ENCODE results near the gene ST6GAL1. TPM values are rescaled to one million over a fixed set of nuclear protein-coding genes. Genes with fewer than 3 reads are reported as not detected.
"Not testable (repeated sequence)": the region's sequence is repeated elsewhere in the genome, so short reads cannot be mapped to it uniquely, and the experiment has no call there.

ST6GAL1 gene
- total RNA-seq, 2 experiments from 2014 or later, result 84.6 to 99.2 TPM

DNA sequence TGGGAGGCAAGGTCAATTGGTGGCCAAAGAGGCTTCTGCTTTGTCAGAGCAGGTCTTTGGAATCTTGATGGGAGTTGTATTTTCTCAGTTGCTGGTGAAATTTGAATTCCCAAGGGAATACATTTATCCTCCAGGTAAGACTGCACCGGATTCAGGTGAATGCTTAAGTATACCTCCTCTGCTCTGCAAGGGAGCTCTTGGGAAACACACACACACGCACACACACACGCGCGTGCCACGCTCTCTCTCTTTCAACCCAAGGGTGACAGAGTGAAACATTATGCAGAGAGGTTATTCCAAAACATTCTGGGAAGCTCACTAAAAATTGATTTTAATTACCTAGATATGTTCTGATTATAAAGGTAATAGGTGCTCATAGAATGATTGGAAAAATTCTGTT is 33.7 kb downstream of the ST6GAL1 start:
- Mint-ChIP-seq H3K4me3 (no peak overlapping the region), H3K9me3 (no peaks in the 10 kb centered on the region), H3K27ac (no peak overlapping the region), H3K4me1 (ENCODE audit: low read depth) (peaks cover 50% of the 10 kb centered on the region), H3K27me3 (no peaks in the 10 kb centered on the region), H3K36me3 (ENCODE audit: low read depth) (peaks cover 35% of the 10 kb centered on the region)
- DNase-seq (no peak), ATAC-seq (no peak)
- ChIA-PET POLR2A (interaction anchor here (1.5 to 1.7 kb wide), 2 partner anchors 11 to 32 kb away, joined by 4 to 5 read pairs; no protein-coding TSS in a partner anchor), CTCF (interaction anchor here (0.6 to 1.5 kb wide), 2 partner anchors 11 to 82 kb away, joined by 3 to 4 read pairs; no protein-coding TSS in a partner anchor)
- TF ChIP-seq, protein P1, sequence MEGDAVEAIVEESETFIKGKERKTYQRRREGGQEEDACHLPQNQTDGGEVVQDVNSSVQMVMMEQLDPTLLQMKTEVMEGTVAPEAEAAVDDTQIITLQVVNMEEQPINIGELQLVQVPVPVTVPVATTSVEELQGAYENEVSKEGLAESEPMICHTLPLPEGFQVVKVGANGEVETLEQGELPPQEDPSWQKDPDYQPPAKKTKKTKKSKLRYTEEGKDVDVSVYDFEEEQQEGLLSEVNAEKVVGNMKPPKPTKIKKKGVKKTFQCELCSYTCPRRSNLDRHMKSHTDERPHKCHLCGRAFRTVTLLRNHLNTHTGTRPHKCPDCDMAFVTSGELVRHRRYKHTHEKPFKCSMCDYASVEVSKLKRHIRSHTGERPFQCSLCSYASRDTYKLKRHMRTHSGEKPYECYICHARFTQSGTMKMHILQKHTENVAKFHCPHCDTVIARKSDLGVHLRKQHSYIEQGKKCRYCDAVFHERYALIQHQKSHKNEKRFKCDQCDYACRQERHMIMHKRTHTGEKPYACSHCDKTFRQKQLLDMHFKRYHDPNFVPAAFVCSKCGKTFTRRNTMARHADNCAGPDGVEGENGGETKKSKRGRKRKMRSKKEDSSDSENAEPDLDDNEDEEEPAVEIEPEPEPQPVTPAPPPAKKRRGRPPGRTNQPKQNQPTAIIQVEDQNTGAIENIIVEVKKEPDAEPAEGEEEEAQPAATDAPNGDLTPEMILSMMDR (IDR thresholded peaks at IDR 0.05), result no peak
- intact Hi-C loops (cut with micrococcal nuclease), result no loop called here

GRCh38 chr3:186964616-186965015 is 34.3 kb downstream of the ST6GAL1 start:
- ATAC-seq (no peak), DNase-seq (no peak)
- POLR2A ChIA-PET, result interaction anchor here (1.5 to 1.7 kb wide), 2 partner anchors 11 to 33 kb away, joined by 4 to 5 read pairs; no protein-coding TSS in a partner anchor
- H3K4me1 Mint-ChIP-seq (ENCODE audit: low read depth), result peaks cover 50% of the 10 kb centered on the region
- CTCF ChIA-PET, result interaction anchor here (1.5 kb wide), 1 partner anchor 11 kb away, joined by 4 read pairs; no protein-coding TSS in a partner anchor
- H3K27ac Mint-ChIP-seq, result no peak overlapping the region
- TF ChIP-seq, protein P1 (IDR thresholded peaks at IDR 0.05), result no peak
- no peaks in the 10 kb centered on the region for H3K9me3 Mint-ChIP-seq
- H3K4me3 Mint-ChIP-seq, result no peak overlapping the region
- peaks cover 40% of the 10 kb centered on the region for H3K36me3 Mint-ChIP-seq (ENCODE audit: low read depth)
- no peaks in the 10 kb centered on the region for H3K27me3 Mint-ChIP-seq
- intact Hi-C loops (cut with micrococcal nuclease), result no loop called here

GRCh38 chr3:186965141-186965879 is 35.0 kb downstream of the ST6GAL1 start:
- Mint-ChIP-seq H3K27me3 (no peaks in the 10 kb centered on the region), H3K4me3 (no peak overlapping the region), H3K9me3 (no peaks in the 10 kb centered on the region), H3K36me3 (ENCODE audit: low read depth) (peaks cover 41% of the 10 kb centered on the region), H3K27ac (peak overlapping the region; percentile 59), H3K4me1 (ENCODE audit: low read depth) (peaks cover 48% of the 10 kb centered on the region)
- ChIA-PET CTCF (interaction anchor here (0.9 to 1.5 kb wide), 3 partner anchors 9 to 109 kb away, joined by 3 to 4 read pairs (median 3); no protein-coding TSS in a partner anchor), POLR2A (interaction anchor here (1.2 to 2.0 kb wide), 4 partner anchors 12 to 100 kb away, joined by 3 to 8 read pairs (median 4); partner anchors contain the start of gene ST6GAL1)
- intact Hi-C loops (cut with micrococcal nuclease), result no loop called here
- TF ChIP-seq, protein P1 (IDR thresholded peaks at IDR 0.05), result no peak
- DNase-seq, result peak; percentile 11
- ATAC-seq, result peak; percentile 39

GRCh38 chr3:186966406-186966805 is 36.1 kb downstream of the ST6GAL1 start:
- Mint-ChIP-seq H3K27me3 (no peaks in the 10 kb centered on the region), H3K27ac (no peak overlapping the region), H3K36me3 (ENCODE audit: low read depth) (peaks cover 42% of the 10 kb centered on the region), H3K4me1 (ENCODE audit: low read depth) (peaks cover 45% of the 10 kb centered on the region), H3K4me3 (no peak overlapping the region), H3K9me3 (no peaks in the 10 kb centered on the region)
- TF ChIP-seq, protein P1 (IDR thresholded peaks at IDR 0.05), result no peak
- ATAC-seq, result no peak
- DNase-seq, result no peak
- intact Hi-C loops (cut with micrococcal nuclease), result no loop called here
- POLR2A ChIA-PET, result interaction anchor here (1.0 to 2.0 kb wide), 3 partner anchors 8 to 35 kb away, joined by 3 to 8 read pairs (median 3); partner anchors contain the start of gene ST6GAL1
- CTCF ChIA-PET, result interaction anchor here (0.9 to 1.6 kb wide), 4 partner anchors 7 to 117 kb away, joined by 3 to 6 read pairs (median 3); no protein-coding TSS in a partner anchor

GRCh38 chr3:186967236-186967635 is 36.9 kb downstream of the ST6GAL1 start:
- H3K27me3 Mint-ChIP-seq; ATAC-seq; H3K4me3 Mint-ChIP-seq; DNase-seq; intact Hi-C loops (cut with micrococcal nuclease); H3K9me3 Mint-ChIP-seq: not testable (repeated sequence)
- Mint-ChIP-seq H3K27ac (peak overlapping the region; percentile 75), H3K4me1 (ENCODE audit: low read depth) (peaks cover 46% of the 10 kb centered on the region), H3K36me3 (ENCODE audit: low read depth) (peaks cover 47% of the 10 kb centered on the region)
- POLR2A ChIA-PET, result interaction anchor here (2.0 kb wide), 1 partner anchor 36 kb away, joined by 8 read pairs; the partner anchor contains the start of gene ST6GAL1
- CTCF ChIA-PET, result interaction anchor here (1.4 to 1.6 kb wide), 2 partner anchors 15 to 118 kb away, joined by 3 to 6 read pairs; no protein-coding TSS in a partner anchor

Measured in activated CD8-positive, alpha-beta T cell treated with anti-CD3 and anti-CD28 coated beads for 36 hours (primary cell).